ENCODE results near the gene CSAD.

- TF ChIP-seq CTCF (IDR thresholded peaks at IDR 0.05; ENCODE audit: low read depth, low read length): no peak
- no peak for TF ChIP-seq EZH2phosphoT487 (IDR thresholded peaks at IDR 0.05; ENCODE audit: low read depth)
Observed at GRCh38 chr12:53171725-53172329, 8.9 kb downstream of the CSAD start.

Measured in OCI-LY3 (cell line).